ENCODE data around the gene SIRT4.

The SIRT4 gene

GRCh38 chr12:120339256-120339655 lies 37.1 kb downstream of the SIRT4 start:
- TF ChIP-seq POLR2AphosphoS5 (IDR thresholded peaks at IDR 0.05; ENCODE audit: borderline replicate concordance, low read depth, low read length) (no peak), EZH2 (IDR thresholded peaks at IDR 0.05) (no peak), FOXP2 (optimal IDR thresholded peaks at IDR 0.05; ENCODE audit: control extremely low read depth, extremely low read length, insufficient read depth) (no peak)
- Histone ChIP-seq H3K9ac (ENCODE audit: insufficient read length) (no peak overlapping the region), H3K9me3 (ENCODE audit: low read depth, low read length) (peaks cover 3% of the 10 kb centered on the region; the same call in 1 of the 2 replicates), H3K4me3 (no peak overlapping the region), H3K27ac (no peak overlapping the region), H3K36me3 (ENCODE audit: insufficient read depth, low read length) (no peaks in the 10 kb centered on the region)
- DNase-seq (ENCODE audit: low read depth, low spot score) = no peak

GRCh38 chr12:120342175-120343038 lies 40.3 kb downstream of the SIRT4 start:
- DNase-seq (ENCODE audit: low read depth, low spot score) = no peak
- no peak overlapping the region for H3K4me3 ChIP-seq
- H3K9ac ChIP-seq (ENCODE audit: insufficient read length) = no peak overlapping the region
- TF ChIP-seq FOXP2 (optimal IDR thresholded peaks at IDR 0.05; ENCODE audit: control extremely low read depth, extremely low read length, insufficient read depth) (no peak), POLR2AphosphoS5 (IDR thresholded peaks at IDR 0.05; ENCODE audit: borderline replicate concordance, low read depth, low read length) (no peak), EZH2 (IDR thresholded peaks at IDR 0.05) (no peak)
- H3K9me3 ChIP-seq (ENCODE audit: low read depth, low read length) = no peaks in the 10 kb centered on the region
- H3K36me3 ChIP-seq (ENCODE audit: insufficient read depth, low read length) = peaks cover 2% of the 10 kb centered on the region; the same call in 1 of the 2 replicates
- no peak overlapping the region for H3K27ac ChIP-seq

DNA sequence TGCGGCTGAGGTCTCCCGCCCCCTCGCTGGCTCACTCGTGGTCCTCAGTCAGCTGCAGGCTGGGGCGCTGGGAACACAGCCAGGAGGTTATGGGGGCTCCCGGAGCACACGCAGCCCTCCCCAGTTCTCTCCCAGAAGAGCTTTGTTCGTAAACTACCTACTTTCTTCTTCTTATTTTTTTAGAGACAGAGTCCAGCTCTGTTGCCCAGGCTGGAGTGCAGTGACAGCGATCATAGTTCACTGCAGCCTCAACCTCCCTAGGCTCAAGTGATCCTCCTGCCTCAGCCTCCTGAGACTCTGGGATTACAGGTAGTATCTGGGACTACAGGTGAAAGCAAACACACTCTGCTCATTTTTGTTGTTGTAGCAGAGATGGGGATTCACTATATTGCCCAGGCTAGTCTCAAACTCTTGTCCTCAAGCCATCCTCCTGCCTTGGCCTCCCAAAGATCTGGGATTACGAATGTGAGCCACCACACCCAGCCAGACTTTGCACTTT lies 41.0 kb downstream of the SIRT4 start:
- Histone ChIP-seq H3K9ac (ENCODE audit: insufficient read length) (no peak overlapping the region), H3K27ac (no peak overlapping the region), H3K9me3 (ENCODE audit: low read depth, low read length) (no peaks in the 10 kb centered on the region), H3K36me3 (ENCODE audit: insufficient read depth, low read length) (peaks cover 9% of the 10 kb centered on the region; the same call in 1 of the 2 replicates), H3K4me3 (no peak overlapping the region)
- no peak for DNase-seq (ENCODE audit: low read depth, low spot score)
- TF ChIP-seq EZH2 (IDR thresholded peaks at IDR 0.05) (no peak), FOXP2 (optimal IDR thresholded peaks at IDR 0.05; ENCODE audit: control extremely low read depth, extremely low read length, insufficient read depth) (no peak), POLR2AphosphoS5 (IDR thresholded peaks at IDR 0.05; ENCODE audit: borderline replicate concordance, low read depth, low read length) (no peak)

- H3K36me3 ChIP-seq (ENCODE audit: insufficient read depth, low read length) = peaks cover 9% of the 10 kb centered on the region; the same call in 1 of the 2 replicates
- TF ChIP-seq POLR2AphosphoS5 (IDR thresholded peaks at IDR 0.05; ENCODE audit: borderline replicate concordance, low read depth, low read length) (no peak), FOXP2 (optimal IDR thresholded peaks at IDR 0.05; ENCODE audit: control extremely low read depth, extremely low read length, insufficient read depth) (no peak), EZH2 (IDR thresholded peaks at IDR 0.05) (no peak)
- no peak for DNase-seq (ENCODE audit: low read depth, low spot score)
- H3K9me3 ChIP-seq (ENCODE audit: low read depth, low read length) = no peaks in the 10 kb centered on the region
- no peak overlapping the region for H3K9ac ChIP-seq (ENCODE audit: insufficient read length)
- H3K4me3 ChIP-seq = no peak overlapping the region
- no peak overlapping the region for H3K27ac ChIP-seq
Measured at GRCh38 chr12:120343692-120344091, 41.6 kb downstream of the SIRT4 start.

GRCh38 chr12:120346031-120346430 lies 43.9 kb downstream of the SIRT4 start:
- H3K36me3 ChIP-seq (ENCODE audit: insufficient read depth, low read length) = peaks cover 9% of the 10 kb centered on the region; the same call in 1 of the 2 replicates

GRCh38 chr12:120346681-120347080 lies 44.6 kb downstream of the SIRT4 start:
- Histone ChIP-seq H3K4me3 (no peak overlapping the region), H3K9ac (ENCODE audit: insufficient read length) (no peak overlapping the region), H3K9me3 (ENCODE audit: low read depth, low read length) (no peaks in the 10 kb centered on the region), H3K27ac (no peak overlapping the region), H3K36me3 (ENCODE audit: insufficient read depth, low read length) (peaks cover 9% of the 10 kb centered on the region; the same call in 1 of the 2 replicates)
- TF ChIP-seq FOXP2 (optimal IDR thresholded peaks at IDR 0.05; ENCODE audit: control extremely low read depth, extremely low read length, insufficient read depth) = no peak
- DNase-seq (ENCODE audit: low read depth, low spot score) = no peak

More at GRCh38 chr12:120346031-120346430, 43.9 kb downstream of the SIRT4 start:
- Histone ChIP-seq H3K27ac (no peak overlapping the region), H3K4me3 (no peak overlapping the region), H3K9me3 (ENCODE audit: low read depth, low read length) (no peaks in the 10 kb centered on the region), H3K9ac (ENCODE audit: insufficient read length) (no peak overlapping the region)
- TF ChIP-seq EZH2 (IDR thresholded peaks at IDR 0.05) (no peak), FOXP2 (optimal IDR thresholded peaks at IDR 0.05; ENCODE audit: control extremely low read depth, extremely low read length, insufficient read depth) (no peak), POLR2AphosphoS5 (IDR thresholded peaks at IDR 0.05; ENCODE audit: borderline replicate concordance, low read depth, low read length) (no peak)
- no peak for DNase-seq (ENCODE audit: low read depth, low spot score)

DNA sequence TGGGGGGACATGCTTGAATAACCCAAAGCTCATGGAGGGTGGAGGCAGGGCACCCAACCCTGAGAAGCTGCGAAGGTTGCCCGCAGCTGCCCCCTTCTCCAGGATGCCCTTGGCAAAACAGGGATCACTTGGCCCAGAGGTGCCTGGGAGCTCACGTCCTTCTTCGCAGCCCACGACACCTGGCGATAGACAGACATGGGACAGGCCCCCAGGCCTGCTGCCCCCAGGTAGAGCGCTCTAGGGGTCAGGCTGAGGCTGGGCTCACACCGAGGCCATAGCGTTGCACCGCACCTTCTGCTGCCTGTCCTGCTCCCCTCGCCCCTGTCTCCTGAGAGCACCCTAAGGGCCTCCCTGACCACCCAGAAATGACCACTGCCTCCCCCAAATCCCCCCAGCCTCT lies 45.6 kb downstream of the SIRT4 start:
- Histone ChIP-seq H3K36me3 (ENCODE audit: insufficient read depth, low read length) (peaks cover 9% of the 10 kb centered on the region; the same call in 1 of the 2 replicates), H3K9me3 (ENCODE audit: low read depth, low read length) (no peaks in the 10 kb centered on the region), H3K9ac (ENCODE audit: insufficient read length) (no peak overlapping the region), H3K4me3 (no peak overlapping the region), H3K27ac (no peak overlapping the region)
- no peak for DNase-seq (ENCODE audit: low read depth, low spot score)
- no peak for TF ChIP-seq POLR2AphosphoS5 (IDR thresholded peaks at IDR 0.05; ENCODE audit: borderline replicate concordance, low read depth, low read length)
- TF ChIP-seq FOXP2 (optimal IDR thresholded peaks at IDR 0.05; ENCODE audit: control extremely low read depth, extremely low read length, insufficient read depth) = no peak
- no peak for TF ChIP-seq EZH2 (IDR thresholded peaks at IDR 0.05)

DNA sequence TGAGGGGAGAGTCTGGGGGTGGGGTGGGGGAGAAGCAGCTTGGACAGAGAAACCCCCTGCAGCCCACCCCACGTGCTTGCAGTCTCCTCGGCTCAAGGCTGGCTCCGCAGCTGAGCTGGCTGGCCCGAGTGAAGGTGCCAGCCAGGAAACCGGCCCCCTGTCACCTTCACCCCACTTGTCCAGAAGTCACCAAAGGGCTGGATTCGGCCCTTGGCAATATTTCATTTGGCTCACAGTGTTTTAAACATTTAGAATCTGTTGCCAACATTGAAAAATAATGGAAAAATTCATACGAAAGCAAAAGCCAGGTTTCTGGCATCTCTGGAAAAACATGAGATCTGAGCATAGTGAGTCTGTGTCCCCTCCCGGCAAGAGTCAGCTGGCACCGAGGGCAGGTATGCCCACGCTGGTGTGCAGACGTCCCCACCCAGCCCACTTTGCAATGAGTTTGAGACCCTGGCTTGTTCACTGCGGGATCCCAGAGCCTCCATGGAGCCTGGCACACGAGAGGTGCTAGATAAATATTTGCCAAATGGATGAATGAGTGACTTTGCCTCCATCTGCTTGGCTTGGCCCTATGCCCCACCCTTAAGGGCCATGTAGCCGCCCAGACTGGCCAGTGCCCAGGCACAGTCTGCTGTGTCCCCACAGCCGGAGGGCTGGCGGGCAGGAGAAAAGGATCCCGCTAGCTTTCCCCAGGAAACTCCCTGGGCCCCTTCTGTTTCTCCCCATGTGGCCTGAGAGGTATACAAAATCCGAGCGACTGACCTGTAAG lies 48.6 kb downstream of the SIRT4 start:
- no peak overlapping the region for H3K27ac ChIP-seq
- H3K9ac ChIP-seq (ENCODE audit: insufficient read length) = no peak overlapping the region
- peaks cover 14% of the 10 kb centered on the region; the same call in 1 of the 2 replicates for H3K36me3 ChIP-seq (ENCODE audit: insufficient read depth, low read length)
- DNase-seq (ENCODE audit: low read depth, low spot score) = no peak
- TF ChIP-seq EZH2 (IDR thresholded peaks at IDR 0.05) = no peak
- no peak for TF ChIP-seq POLR2AphosphoS5 (IDR thresholded peaks at IDR 0.05; ENCODE audit: borderline replicate concordance, low read depth, low read length)
- no peak for TF ChIP-seq FOXP2 (optimal IDR thresholded peaks at IDR 0.05; ENCODE audit: control extremely low read depth, extremely low read length, insufficient read depth)
- H3K9me3 ChIP-seq (ENCODE audit: low read depth, low read length) = no peaks in the 10 kb centered on the region
- no peak overlapping the region for H3K4me3 ChIP-seq

Data from SK-N-MC (cell line).